ENCODE measurements around the gene FBLN1. TPM values are rescaled to one million over a fixed set of nuclear protein-coding genes. Genes with fewer than 3 reads are reported as not detected.
"Not testable (repeated sequence)": the region's sequence is repeated elsewhere in the genome, so short reads cannot be mapped to it uniquely, and the experiment has no call there.

Gene FBLN1
- polyA plus RNA-seq, 6 donors from 2014 or later, result not detected

DNA sequence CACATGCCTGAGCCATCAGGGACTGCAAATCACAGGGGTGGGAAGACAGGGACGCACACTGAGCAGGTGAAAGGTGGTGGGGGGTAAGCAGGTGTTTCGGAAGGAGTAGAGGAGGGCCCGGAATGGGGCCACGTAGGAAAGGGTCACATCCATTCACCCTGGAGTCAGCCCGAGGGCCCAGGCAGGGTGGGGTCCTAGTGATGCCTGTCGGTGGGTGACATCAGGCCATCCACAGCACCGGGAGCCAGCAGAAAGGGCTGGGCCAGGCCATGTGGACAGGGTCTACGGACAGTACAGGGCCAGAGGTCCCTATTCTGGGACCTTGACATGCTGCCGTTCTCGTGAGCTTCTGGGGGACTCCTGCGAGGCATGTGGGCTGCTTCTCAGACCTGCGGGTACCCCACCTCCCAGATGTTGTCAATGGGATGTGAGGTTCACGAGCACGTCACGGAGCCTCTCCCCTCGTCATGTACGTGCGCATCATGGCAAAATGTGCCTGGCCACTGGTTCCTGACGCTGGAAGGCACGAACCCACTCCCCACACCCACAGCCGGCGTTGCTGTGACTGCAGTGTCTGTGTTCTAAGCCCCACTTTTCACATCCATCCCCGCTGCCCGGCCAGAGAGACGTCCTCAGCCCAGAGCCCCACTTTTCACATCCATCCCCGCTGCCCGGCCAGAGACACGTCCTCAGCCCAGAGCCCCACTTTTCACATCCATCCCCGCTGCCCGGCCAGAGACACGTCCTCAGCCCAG, 84.1 kb downstream of the FBLN1 start:
- H3K9me3 Mint-ChIP-seq, result peaks cover 5 to 21% (median 8%) of the 10 kb centered on the region in 7 donors
- DNase-seq (no peak), ATAC-seq (ENCODE audit: low read depth in 2 of 2) (no peak)
- no peak overlapping the region for H3K27ac Mint-ChIP-seq
- H3K4me3 Mint-ChIP-seq, result no peak overlapping the region
- H3K27me3 Mint-ChIP-seq, result peaks cover 13 to 22% (median 13%) of the 10 kb centered on the region in 3 donors
- peaks cover 10 to 16% (median 11%) of the 10 kb centered on the region in 3 donors for H3K4me1 Mint-ChIP-seq
- peaks cover 0 to 8% of the 10 kb centered on the region in 2 donors for H3K36me3 Mint-ChIP-seq

DNA sequence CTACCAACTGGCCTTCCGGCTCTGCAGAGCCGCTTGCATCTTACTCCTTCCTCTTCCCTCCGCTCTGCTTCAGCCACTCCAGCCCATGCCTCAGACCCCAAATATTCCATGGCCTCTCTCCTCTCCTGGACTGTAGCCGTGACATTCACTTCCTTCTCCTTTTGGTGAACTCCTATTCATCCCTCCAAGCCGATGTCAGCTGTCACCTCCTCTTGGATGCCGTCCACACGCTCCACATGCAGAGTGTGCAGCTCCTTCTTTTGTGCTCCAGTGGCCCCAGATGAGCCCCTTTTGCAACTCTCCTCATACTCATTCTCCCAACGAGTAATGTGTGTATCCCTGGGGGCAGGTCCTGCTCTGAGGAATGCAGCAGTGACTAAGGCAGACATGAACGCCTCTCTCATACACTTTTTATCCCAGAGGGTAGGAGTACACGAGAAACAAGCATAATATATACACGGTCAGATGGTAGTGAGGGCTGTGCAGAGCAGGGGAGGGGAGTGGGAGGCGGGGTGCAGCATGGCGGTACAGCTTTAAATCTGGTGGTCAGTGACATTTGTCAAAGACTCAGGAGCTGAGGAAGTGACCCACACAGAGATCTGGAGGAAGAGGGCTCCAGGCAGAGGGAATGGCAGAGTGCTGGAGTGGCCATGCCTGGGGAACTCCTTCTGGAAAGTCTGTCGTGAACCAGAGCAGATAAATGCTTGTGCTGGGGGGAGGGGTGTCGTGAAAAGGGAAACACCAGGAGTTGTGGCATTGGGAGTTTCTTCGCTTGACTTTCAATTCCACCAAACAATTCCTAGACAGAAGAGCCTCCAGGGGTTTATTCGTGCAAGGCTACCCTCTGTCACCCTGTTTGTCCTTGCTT, 85.2 kb downstream of the FBLN1 start:
- peaks cover 0 to 13% of the 10 kb centered on the region in 2 donors for H3K36me3 Mint-ChIP-seq
- no peak overlapping the region for H3K4me3 Mint-ChIP-seq
- H3K4me1 Mint-ChIP-seq, result peaks cover 7 to 10% (median 8%) of the 10 kb centered on the region in 3 donors
- peak overlapping the region in 1 of 6 donors; percentile 53 for H3K27ac Mint-ChIP-seq
- peaks cover 13 to 28% (median 13%) of the 10 kb centered on the region in 3 donors for H3K27me3 Mint-ChIP-seq
- DNase-seq (no peak), ATAC-seq (ENCODE audit: low read depth in 2 of 2) (no peak)
- H3K9me3 Mint-ChIP-seq, result peaks cover 4 to 18% (median 8%) of the 10 kb centered on the region in 7 donors

DNA sequence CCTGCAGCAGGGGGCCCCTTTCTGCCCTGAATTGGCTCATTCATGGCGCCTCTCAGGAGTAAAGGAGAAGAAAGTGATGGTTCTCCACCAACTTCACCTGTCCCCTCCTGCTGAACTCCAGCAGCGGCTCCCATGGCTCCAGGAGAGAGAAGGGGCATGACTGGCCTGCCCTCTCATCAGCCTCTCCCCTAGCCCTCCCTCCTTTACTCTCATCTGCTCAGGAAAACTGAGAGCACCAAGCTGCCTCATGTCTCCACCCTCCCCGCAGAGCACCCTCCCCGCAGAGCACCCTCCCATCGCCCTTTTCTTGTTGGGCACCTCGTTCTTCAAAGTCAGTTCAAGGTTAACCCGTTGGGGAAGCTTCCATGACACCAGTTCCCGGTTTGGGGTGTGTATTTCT, 86.9 kb downstream of the FBLN1 start:
- DNase-seq (no peak), ATAC-seq (ENCODE audit: low read depth in 2 of 2) (no peak)
- Mint-ChIP-seq H3K9me3 (peaks cover 0 to 5% (median 0%) of the 10 kb centered on the region in 7 donors), H3K36me3 (peaks cover 0 to 7% of the 10 kb centered on the region in 2 donors), H3K4me1 (no peaks in the 10 kb centered on the region), H3K27me3 (peaks cover 13 to 38% (median 13%) of the 10 kb centered on the region in 3 donors), H3K4me3 (no peak overlapping the region), H3K27ac (no peak overlapping the region)

DNA sequence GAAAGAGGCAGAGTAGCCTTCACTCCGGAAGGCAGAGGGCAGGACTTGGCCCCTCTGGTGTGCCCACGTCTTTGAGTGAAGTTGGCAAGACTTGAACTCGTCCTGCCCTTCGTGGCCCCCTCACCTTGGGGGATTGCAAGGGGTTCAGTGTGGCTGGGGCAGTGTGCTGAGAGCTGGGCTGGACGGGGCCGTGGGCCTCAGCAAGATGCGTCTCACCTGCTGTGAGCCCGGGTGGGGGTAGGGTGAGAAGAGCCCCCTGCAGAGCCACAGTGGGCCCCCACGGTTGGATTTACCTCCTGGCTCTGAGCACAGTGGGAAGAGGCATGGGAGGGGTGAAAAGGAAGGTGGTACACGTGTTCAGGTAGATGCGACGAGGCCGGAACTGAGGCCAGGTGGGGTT, 87.6 kb downstream of the FBLN1 start:
- DNase-seq, result no peak
- Mint-ChIP-seq H3K4me1 (no peaks in the 10 kb centered on the region), H3K9me3 (no peaks in the 10 kb centered on the region), H3K27ac (no peak overlapping the region), H3K36me3 (peaks cover 0 to 7% of the 10 kb centered on the region in 2 donors), H3K27me3 (peaks cover 13 to 45% (median 13%) of the 10 kb centered on the region in 3 donors), H3K4me3 (no peak overlapping the region)
- ATAC-seq (ENCODE audit: low read depth in 2 of 2), result no peak

DNA sequence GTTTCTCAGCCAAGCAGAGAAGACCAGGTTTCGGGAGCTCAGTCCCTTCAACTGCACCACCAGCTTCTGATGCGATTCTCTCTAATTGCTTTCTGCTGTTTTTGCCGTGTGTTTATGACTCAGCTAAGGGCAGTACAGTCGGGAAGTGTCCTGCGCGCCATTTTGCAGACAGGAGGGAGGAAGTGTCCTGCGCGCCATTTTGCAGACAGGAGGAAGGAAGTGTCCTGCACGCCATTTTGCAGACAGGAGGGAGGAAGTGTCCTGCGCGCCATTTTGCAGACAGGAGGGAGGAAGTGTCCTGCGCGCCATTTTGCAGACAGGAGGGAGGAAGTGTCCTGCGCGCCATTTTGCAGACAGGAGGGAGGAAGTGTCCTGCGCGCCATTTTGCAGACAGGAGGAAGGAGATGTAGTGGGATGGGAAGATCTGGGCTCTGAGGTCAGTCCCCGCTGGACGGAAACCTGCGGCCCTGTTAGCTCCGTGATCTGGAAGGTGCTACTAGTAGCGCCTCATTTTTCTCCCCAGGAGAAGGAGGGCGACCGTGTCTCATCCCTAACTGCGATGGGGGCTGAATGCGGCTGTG, 89.0 kb downstream of the FBLN1 start:
- H3K4me1 Mint-ChIP-seq; H3K27ac Mint-ChIP-seq; ATAC-seq (ENCODE audit: low read depth in 2 of 2); H3K9me3 Mint-ChIP-seq; H3K36me3 Mint-ChIP-seq; H3K4me3 Mint-ChIP-seq; DNase-seq: not testable (repeated sequence)
- peaks cover 13 to 49% (median 13%) of the 10 kb centered on the region in 3 donors for H3K27me3 Mint-ChIP-seq

DNA sequence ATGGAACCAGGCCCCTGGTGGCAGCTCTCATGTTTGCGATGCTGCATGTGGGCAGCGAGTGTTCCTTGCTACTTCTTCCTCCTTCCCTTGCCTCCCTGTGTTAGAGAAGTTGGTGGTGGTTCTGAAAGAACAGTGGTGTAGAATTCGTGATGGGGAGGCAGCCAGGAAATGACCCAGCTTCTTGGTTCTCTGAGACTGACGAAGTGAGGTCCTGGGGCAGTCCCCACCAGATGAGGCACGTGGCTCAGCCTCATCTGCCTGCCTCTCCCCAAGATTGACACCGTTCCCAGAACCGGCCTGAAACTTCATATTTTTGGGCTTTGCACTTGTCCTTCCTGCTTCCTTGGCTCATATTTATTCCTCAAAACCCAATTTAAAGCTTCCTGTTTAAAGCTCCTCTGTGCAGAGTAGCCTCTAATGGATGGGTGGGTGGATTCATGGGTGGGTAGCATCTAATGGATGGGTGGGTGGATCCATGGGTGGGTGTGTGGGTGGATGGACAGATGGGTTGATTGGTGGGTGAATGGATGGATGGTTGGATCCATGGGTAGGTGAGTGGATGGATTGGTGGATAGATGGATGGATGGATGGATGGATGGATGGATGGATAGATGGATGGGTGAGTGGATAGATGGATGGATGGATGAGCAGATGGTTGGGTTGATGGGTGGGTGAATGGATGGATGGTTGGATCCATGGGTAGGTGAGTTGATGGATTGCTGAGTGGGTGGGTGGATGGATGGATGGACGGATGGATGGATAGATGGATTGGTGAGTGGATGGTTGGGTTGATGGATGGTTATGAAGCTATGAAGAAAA, 91.6 kb downstream of the FBLN1 start:
- no peak overlapping the region for H3K4me3 Mint-ChIP-seq
- DNase-seq (no peak), ATAC-seq (ENCODE audit: low read depth in 2 of 2) (no peak)
- H3K27ac Mint-ChIP-seq, result peak overlapping the region in 1 of 6 donors; percentile 64
- H3K36me3 Mint-ChIP-seq, result peaks cover 0 to 7% of the 10 kb centered on the region in 2 donors
- H3K9me3 Mint-ChIP-seq, result peaks cover 0 to 2% (median 0%) of the 10 kb centered on the region in 7 donors
- H3K4me1 Mint-ChIP-seq, result no peaks in the 10 kb centered on the region
- peaks cover 0 to 37% (median 6%) of the 10 kb centered on the region in 3 donors for H3K27me3 Mint-ChIP-seq

DNA sequence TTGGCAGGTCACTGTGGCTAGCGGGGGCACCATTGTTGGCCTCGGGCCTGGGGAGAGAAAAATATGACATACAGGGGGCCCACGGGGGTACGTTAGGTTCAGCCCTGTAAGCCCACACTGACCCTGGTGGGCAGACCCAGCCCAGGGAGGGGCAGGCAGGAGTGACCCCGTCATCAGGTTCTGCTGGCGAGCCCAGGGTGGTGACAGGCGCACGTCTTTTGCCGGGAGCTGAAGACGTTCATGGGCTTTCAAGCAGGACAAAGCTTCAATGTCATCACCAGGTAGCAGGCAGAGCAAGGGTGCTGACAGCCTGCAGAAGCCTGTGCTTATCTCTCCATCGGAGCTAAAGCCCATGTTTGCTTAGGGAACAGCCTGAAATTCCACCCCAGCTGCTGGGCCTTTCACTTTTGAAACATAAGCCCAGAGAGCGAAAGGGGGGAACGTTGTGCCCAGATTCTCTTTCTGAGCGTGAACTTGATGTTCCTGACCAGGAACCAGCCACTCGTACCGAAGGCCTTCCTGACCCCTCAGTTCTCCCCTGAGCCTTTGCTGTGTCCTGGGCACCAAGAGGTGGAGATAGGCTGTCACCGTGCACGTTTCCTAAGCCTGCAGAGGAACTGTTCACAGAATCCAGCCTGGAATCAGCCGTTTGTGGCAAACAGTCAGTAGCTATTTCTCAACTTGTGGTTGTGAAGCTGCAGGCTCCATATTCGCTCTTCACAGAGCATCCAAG, 94.9 kb downstream of the FBLN1 start:
- peak overlapping the region in 1 of 8 donors; percentile 72 for H3K4me3 Mint-ChIP-seq
- peaks cover 0 to 6% (median 5%) of the 10 kb centered on the region in 3 donors for H3K4me1 Mint-ChIP-seq
- ATAC-seq (ENCODE audit: low read depth in 2 of 2) (no peak), DNase-seq (no peak)
- H3K36me3 Mint-ChIP-seq, result peaks cover 0 to 4% of the 10 kb centered on the region in 2 donors
- peak overlapping the region in 1 of 6 donors; percentile 68 for H3K27ac Mint-ChIP-seq
- H3K9me3 Mint-ChIP-seq, result peaks cover 0 to 2% (median 0%) of the 10 kb centered on the region in 7 donors
- H3K27me3 Mint-ChIP-seq, result peaks cover 0 to 33% (median 3%) of the 10 kb centered on the region in 3 donors

DNA sequence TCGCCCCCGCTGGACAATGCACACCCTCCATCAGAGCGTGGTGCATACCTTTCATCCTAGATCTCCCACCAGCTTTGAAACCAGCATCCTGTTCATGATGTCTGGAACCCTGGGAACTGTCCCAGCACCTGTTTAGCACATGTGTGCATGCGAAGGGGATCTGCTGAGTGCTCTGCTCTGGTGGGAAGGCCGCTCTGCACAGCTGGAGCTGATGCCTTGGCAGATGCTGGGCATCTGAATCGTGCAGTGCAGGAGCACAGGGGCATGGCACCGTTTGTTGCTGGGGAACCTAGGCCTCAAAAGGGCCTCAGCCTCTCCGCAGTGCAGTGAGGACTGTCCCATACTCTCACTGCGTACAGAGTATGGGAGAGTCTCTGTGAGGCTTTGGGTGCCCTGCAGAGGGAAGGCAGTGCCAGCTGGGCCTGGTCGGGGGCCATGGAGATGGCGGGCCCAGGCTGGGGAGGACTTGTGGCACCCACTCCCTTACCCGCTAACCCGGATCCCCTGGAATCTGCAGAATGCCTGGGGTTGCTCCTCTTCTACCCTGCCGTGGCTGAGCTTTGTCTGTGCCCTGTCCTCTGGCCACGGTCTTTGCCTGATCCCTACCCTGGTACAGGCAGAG, 96.0 kb downstream of the FBLN1 start:
- Mint-ChIP-seq H3K27me3 (peaks cover 0 to 28% (median 3%) of the 10 kb centered on the region in 3 donors), H3K9me3 (peaks cover 0 to 2% (median 0%) of the 10 kb centered on the region in 7 donors), H3K4me1 (peaks cover 7 to 17% (median 12%) of the 10 kb centered on the region in 3 donors), H3K4me3 (no peak overlapping the region), H3K27ac (peak overlapping the region in 1 of 6 donors; percentile 14), H3K36me3 (no peaks in the 10 kb centered on the region)
- ATAC-seq (ENCODE audit: low read depth in 2 of 2) (no peak), DNase-seq (no peak)

DNA sequence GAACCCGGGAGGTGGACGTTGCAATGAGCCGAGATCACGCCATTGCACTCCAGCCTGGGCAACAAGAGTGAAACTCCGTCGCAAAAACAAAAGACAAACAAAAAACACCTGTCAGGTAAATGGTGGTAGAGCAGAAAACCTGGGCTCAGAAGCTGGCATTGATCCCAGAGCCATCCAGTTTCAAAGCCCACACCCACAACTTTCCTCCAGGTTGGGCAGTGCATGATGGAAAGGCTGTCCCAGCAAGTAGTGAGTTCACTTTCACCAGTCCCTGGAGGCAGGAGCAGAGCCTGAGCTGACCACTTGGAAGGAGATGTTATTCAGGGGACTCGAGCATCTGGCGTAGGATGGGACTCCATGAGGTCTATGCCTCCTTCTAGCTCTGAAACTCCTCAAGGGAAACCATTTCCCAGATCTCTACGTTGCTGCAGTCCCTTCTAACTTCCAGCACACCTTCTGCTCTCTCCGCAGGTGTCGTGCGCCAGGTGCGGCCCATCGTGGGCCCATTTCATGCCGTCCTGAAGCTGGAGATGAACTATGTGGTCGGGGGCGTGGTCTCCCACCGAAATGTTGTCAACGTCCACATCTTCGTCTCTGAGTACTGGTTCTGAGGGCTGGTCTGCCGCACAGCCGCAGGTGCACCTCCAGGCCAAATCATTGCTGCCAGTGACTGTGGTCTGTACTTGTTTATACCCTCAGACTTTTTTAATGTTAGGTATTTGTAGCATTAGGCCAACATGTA, 97.3 kb downstream of the FBLN1 start:
- no peak overlapping the region for H3K27ac Mint-ChIP-seq
- H3K36me3 Mint-ChIP-seq, result no peaks in the 10 kb centered on the region
- H3K4me1 Mint-ChIP-seq, result peaks cover 11 to 18% (median 12%) of the 10 kb centered on the region in 3 donors
- no peak for DNase-seq
- peaks cover 0 to 16% (median 7%) of the 10 kb centered on the region in 3 donors for H3K27me3 Mint-ChIP-seq
- H3K9me3 Mint-ChIP-seq, result peaks cover 0 to 2% (median 0%) of the 10 kb centered on the region in 7 donors
- no peak overlapping the region for H3K4me3 Mint-ChIP-seq
- no peak for ATAC-seq (ENCODE audit: low read depth in 2 of 2)

DNA sequence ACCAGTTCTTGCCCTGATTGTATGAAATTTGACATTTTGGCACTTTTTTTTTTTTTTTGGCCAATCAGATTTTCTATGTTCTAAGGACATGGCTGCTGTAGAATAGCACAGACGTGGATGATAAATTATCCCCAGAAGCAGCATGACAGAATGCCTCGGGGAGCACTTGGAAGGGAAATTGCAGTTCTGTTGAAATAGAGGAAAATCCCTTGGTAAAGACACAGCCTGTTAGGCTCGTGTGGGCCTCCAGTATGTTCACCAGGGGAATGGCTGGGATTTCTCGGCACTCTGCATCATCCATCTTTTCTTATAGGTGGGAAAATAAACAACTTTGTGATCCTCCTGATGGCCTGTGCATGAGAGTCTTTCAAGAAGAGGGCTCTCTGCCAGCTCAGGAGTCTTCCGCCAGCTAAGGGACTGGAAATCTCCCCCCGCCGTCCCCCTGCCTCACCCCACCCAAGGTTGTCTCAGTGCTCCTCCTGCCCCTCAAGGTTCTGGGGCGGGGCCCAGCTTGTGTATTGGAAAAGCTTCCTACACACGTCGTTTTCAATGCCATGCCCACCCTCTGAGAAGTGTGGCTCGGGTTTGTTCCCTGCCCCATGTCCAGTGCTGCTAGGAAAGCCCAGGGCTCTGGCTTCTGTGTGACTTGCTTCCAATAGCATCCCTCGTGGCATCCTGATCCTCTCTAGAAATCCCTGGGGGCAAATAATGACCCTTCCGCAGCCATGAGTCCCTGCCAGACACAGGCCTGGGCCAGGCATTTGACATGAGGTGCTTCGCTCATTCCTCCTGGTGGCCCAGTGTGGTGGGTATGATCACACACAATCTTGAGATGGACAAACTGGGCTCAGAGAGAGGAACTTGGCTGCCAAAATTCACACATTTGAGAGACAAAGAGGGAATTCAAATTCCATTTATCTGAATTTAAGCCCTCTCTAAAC, 98.4 kb downstream of the FBLN1 start:
- Mint-ChIP-seq H3K4me3 (no peak overlapping the region), H3K36me3 (no peaks in the 10 kb centered on the region), H3K27ac (no peak overlapping the region), H3K4me1 (peaks cover 11 to 18% (median 12%) of the 10 kb centered on the region in 3 donors), H3K27me3 (peaks cover 0 to 12% (median 7%) of the 10 kb centered on the region in 3 donors), H3K9me3 (no peaks in the 10 kb centered on the region)
- DNase-seq, result no peak
- no peak for ATAC-seq (ENCODE audit: low read depth in 2 of 2)
